NCI-H1694 (cell line): ENCODE data around the gene PNPLA3.

Experiments used
- DNase-seq: peaks from one replicate; lab custom pipeline; 2025; lab: John Stamatoyannopoulos, UW

PNPLA3 gene

GRCh38 chr22:43967069-43967468, 43.5 kb downstream of the PNPLA3 start:
- DNase-seq: no peak

- no peak for DNase-seq
Observed at GRCh38 chr22:43968614-43969013, 45.0 kb downstream of the PNPLA3 start.

- no peak for DNase-seq
Observed at GRCh38 chr22:43969021-43969878, 45.6 kb downstream of the PNPLA3 start.

GRCh38 chr22:43969989-43970755, 46.6 kb downstream of the PNPLA3 start:
- DNase-seq: no peak

- no peak for DNase-seq
Observed at GRCh38 chr22:43971112-43971511, 47.5 kb downstream of the PNPLA3 start.

GRCh38 chr22:43972931-43973462, 49.4 kb downstream of the PNPLA3 start:
- no peak for DNase-seq

GRCh38 chr22:43974028-43974545, 50.5 kb downstream of the PNPLA3 start:
- DNase-seq: no peak

GRCh38 chr22:43975041-43975440, 51.4 kb downstream of the PNPLA3 start:
- no peak for DNase-seq

- no peak for DNase-seq
Observed at GRCh38 chr22:43976861-43977795, 53.5 kb downstream of the PNPLA3 start.

- DNase-seq: no peak
Observed at GRCh38 chr22:43978558-43978957, 55.0 kb downstream of the PNPLA3 start.

GRCh38 chr22:43980579-43980978, 57.0 kb downstream of the PNPLA3 start:
- no peak for DNase-seq

GRCh38 chr22:43980996-43981395, 57.4 kb downstream of the PNPLA3 start:
- no peak for DNase-seq

- no peak for DNase-seq
Observed at GRCh38 chr22:43983808-43984207, 60.2 kb downstream of the PNPLA3 start.

GRCh38 chr22:43985532-43985931, 61.9 kb downstream of the PNPLA3 start:
- DNase-seq: no peak

- DNase-seq: no peak
Observed at GRCh38 chr22:43988116-43988820, 64.7 kb downstream of the PNPLA3 start.

- no peak for DNase-seq
Observed at GRCh38 chr22:43988960-43989359, 65.4 kb downstream of the PNPLA3 start.

- DNase-seq: no peak
Observed at GRCh38 chr22:43990044-43990443, 66.4 kb downstream of the PNPLA3 start.

- no peak for DNase-seq
Observed at GRCh38 chr22:43991316-43992020, 67.9 kb downstream of the PNPLA3 start.

GRCh38 chr22:43992331-43992821, 68.8 kb downstream of the PNPLA3 start:
- no peak for DNase-seq
